H1 (cell line): ENCODE measurements around the gene STIL. TPM values are rescaled to one million over a fixed set of nuclear protein-coding genes. Genes with fewer than 3 reads are reported as not detected.

Experiments
- BACH1 ChIP-seq: IDR thresholded peaks from 2 replicates; pipeline ENCODE4 v1.6.1; 2012; ENCODE audit warnings: low read length, improper control_type of control experiment
- CBX8 ChIP-seq: fragments of 300-800, 300-1000 bp; sonication (generic); IDR thresholded peaks from 2 replicates; pipeline ENCODE4 v1.7.1; 2016; ENCODE audit warnings: low read depth, low read length, borderline replicate concordance
- CEBPB ChIP-seq: IDR thresholded peaks from 2 replicates; pipeline ENCODE4 v1.6.1; 2012; ENCODE audit warnings: low read depth, low read length
- CHD2 ChIP-seq: IDR thresholded peaks from 2 replicates; pipeline ENCODE4 v1.6.1; 2012; ENCODE audit warnings: low read length, improper control_type of control experiment
- CREB1 ChIP-seq: IDR thresholded peaks from 2 replicates; pipeline ENCODE4 v1.6.1; 2012; ENCODE audit warnings: inconsistent platforms
- EGR1 ChIP-seq: IDR thresholded peaks from 2 replicates; pipeline ENCODE4 v1.6.1; 2011; ENCODE audit warnings: low read depth, low read length, borderline replicate concordance
- JUND ChIP-seq: IDR thresholded peaks from 2 replicates; pipeline ENCODE4 v1.6.1; 2011; ENCODE audit warnings: mild to moderate bottlenecking, improper control_type of control experiment, low read length
- RNF2 ChIP-seq: fragments of 200-900, 300-1000 bp; sonication (generic); IDR thresholded peaks from 2 replicates; pipeline ENCODE4 v1.7.1; 2016; ENCODE audit warnings: borderline replicate concordance, low read depth, mild to moderate bottlenecking, antibody characterized with exemption, low read length; ENCODE audit not compliant: poor library complexity, severe bottlenecking; ENCODE audit errors: missing control alignments
- SAP30 ChIP-seq: fragments of 300-600 bp; sonication (generic); IDR thresholded peaks from 2 replicates; pipeline ENCODE4 v1.7.1; 2012; ENCODE audit warnings: low read length, moderate library complexity, mild to moderate bottlenecking, inconsistent platforms; ENCODE audit not compliant: insufficient read depth, insufficient replicate concordance
- SIRT6 ChIP-seq: IDR thresholded peaks from one replicate; pipeline ENCODE4 v1.7.1; 2012; ENCODE audit warnings: low read length, inconsistent platforms
- SP2 ChIP-seq: IDR thresholded peaks from 2 replicates; pipeline ENCODE4 v1.6.1; 2012; ENCODE audit warnings: mild to moderate bottlenecking, low read length, inconsistent platforms
- TAF7 ChIP-seq: optimal IDR thresholded peaks from 2 replicates; pipeline ENCODE3; 2011; ENCODE audit warnings: low read depth, mild to moderate bottlenecking, inconsistent platforms, low read length, moderate library complexity, borderline replicate concordance
- polyA plus RNA-seq, 7 experiments: library from polyadenylated mRNA; depleted of rRNA in 3 of 7; stranded (reverse) in 5 of 7; unstranded in 2 of 7; fragments of >200 nt in 5 of 7; fragments of 200-250 nt in 2 of 7; gene quantifications; 1 replicate in 5 of 7; 2 replicates in 1 of 7; 4 replicates in 1 of 7; pipeline versions ENCODE4 v1.2.1 to v1.2.3, GENCODE V29; 2011 to 2013; ENCODE audit warnings: missing spikeins in 2 of 7, mixed read lengths in 2 of 7
- total RNA-seq: library from RNA; stranded (reverse); fragmentation: NEBNext Ultra II Directional; extraction: Animal tissue kit (Norgen Biotek cat#: 25700); gene quantifications from 2 replicates; pipeline ENCODE4 v1.2.1, GENCODE V29; 2021
- TF ChIP-seq, protein P1 (sequence below): fragments of 300-600 bp; sonication (generic); IDR thresholded peaks from 2 replicates; pipeline ENCODE4 v1.7.1; 2012; ENCODE audit warnings: low read length, moderate library complexity, mild to moderate bottlenecking, inconsistent platforms; ENCODE audit not compliant: insufficient replicate concordance

Gene STIL
- total and polyA plus RNA-seq, 2 of the 8 experiments (the other 6 are each of a cell fraction or from before 2014, with no cell fraction given) = 13.6 to 25.1 TPM

DNA sequence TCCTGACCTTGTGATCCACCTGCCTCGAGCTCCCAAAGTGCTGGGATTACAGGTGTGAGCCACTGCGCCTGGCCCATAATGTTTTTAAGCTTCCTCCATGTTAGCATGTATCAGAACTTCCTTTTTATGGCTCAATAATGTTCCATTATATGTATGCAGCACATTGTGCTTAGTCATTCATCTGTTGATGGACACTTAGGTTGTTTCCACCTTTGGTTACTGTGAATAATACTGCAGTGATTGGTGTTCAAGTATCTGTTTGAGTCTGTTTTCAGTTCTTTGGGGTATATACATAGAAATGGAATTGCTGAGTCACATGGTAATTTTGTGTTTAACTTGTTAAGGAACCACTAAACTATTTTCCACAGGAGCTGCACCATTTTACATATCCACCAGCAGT, 37.4 kb upstream of the STIL start (continued):
- TF ChIP-seq, protein P1, sequence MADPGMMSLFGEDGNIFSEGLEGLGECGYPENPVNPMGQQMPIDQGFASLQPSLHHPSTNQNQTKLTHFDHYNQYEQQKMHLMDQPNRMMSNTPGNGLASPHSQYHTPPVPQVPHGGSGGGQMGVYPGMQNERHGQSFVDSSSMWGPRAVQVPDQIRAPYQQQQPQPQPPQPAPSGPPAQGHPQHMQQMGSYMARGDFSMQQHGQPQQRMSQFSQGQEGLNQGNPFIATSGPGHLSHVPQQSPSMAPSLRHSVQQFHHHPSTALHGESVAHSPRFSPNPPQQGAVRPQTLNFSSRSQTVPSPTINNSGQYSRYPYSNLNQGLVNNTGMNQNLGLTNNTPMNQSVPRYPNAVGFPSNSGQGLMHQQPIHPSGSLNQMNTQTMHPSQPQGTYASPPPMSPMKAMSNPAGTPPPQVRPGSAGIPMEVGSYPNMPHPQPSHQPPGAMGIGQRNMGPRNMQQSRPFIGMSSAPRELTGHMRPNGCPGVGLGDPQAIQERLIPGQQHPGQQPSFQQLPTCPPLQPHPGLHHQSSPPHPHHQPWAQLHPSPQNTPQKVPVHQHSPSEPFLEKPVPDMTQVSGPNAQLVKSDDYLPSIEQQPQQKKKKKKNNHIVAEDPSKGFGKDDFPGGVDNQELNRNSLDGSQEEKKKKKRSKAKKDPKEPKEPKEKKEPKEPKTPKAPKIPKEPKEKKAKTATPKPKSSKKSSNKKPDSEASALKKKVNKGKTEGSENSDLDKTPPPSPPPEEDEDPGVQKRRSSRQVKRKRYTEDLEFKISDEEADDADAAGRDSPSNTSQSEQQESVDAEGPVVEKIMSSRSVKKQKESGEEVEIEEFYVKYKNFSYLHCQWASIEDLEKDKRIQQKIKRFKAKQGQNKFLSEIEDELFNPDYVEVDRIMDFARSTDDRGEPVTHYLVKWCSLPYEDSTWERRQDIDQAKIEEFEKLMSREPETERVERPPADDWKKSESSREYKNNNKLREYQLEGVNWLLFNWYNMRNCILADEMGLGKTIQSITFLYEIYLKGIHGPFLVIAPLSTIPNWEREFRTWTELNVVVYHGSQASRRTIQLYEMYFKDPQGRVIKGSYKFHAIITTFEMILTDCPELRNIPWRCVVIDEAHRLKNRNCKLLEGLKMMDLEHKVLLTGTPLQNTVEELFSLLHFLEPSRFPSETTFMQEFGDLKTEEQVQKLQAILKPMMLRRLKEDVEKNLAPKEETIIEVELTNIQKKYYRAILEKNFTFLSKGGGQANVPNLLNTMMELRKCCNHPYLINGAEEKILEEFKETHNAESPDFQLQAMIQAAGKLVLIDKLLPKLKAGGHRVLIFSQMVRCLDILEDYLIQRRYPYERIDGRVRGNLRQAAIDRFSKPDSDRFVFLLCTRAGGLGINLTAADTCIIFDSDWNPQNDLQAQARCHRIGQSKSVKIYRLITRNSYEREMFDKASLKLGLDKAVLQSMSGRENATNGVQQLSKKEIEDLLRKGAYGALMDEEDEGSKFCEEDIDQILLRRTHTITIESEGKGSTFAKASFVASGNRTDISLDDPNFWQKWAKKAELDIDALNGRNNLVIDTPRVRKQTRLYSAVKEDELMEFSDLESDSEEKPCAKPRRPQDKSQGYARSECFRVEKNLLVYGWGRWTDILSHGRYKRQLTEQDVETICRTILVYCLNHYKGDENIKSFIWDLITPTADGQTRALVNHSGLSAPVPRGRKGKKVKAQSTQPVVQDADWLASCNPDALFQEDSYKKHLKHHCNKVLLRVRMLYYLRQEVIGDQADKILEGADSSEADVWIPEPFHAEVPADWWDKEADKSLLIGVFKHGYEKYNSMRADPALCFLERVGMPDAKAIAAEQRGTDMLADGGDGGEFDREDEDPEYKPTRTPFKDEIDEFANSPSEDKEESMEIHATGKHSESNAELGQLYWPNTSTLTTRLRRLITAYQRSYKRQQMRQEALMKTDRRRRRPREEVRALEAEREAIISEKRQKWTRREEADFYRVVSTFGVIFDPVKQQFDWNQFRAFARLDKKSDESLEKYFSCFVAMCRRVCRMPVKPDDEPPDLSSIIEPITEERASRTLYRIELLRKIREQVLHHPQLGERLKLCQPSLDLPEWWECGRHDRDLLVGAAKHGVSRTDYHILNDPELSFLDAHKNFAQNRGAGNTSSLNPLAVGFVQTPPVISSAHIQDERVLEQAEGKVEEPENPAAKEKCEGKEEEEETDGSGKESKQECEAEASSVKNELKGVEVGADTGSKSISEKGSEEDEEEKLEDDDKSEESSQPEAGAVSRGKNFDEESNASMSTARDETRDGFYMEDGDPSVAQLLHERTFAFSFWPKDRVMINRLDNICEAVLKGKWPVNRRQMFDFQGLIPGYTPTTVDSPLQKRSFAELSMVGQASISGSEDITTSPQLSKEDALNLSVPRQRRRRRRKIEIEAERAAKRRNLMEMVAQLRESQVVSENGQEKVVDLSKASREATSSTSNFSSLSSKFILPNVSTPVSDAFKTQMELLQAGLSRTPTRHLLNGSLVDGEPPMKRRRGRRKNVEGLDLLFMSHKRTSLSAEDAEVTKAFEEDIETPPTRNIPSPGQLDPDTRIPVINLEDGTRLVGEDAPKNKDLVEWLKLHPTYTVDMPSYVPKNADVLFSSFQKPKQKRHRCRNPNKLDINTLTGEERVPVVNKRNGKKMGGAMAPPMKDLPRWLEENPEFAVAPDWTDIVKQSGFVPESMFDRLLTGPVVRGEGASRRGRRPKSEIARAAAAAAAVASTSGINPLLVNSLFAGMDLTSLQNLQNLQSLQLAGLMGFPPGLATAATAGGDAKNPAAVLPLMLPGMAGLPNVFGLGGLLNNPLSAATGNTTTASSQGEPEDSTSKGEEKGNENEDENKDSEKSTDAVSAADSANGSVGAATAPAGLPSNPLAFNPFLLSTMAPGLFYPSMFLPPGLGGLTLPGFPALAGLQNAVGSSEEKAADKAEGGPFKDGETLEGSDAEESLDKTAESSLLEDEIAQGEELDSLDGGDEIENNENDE = no peak
- TF ChIP-seq SAP30 (no peak), EGR1 (no peak), BACH1 (no peak), TAF7 (no peak), CREB1 (no peak), CHD2 (no peak), SIRT6 (no peak), SP2 (no peak), CEBPB (no peak), JUND (no peak), CBX8 (no peak), RNF2 (no peak)
